Measurements from ENCODE around the gene FIGN. TPM values are rescaled to one million over a fixed set of nuclear protein-coding genes. Genes with fewer than 3 reads are reported as not detected.

FIGN gene
- total RNA-seq, 1 experiment from 2014 or later = 14.6 TPM

- no peak overlapping the region for H2BK5ac ChIP-seq (ENCODE audit: insufficient read length, low read length)
- no peak overlapping the region for H4K8ac ChIP-seq (replicated peaks; ENCODE audit: insufficient read length, low read depth, low read length)
- H2AK5ac ChIP-seq (ENCODE audit: insufficient read length, low read length) = no peak overlapping the region
- Mint-ChIP-seq H3K27me3 (ENCODE audit: low read depth) (no peaks in the 10 kb centered on the region), H3K27ac (0 out of 7 replicates have a peak overlapping the region, but pooled peaks of 1 of the 3 experiments have one; percentile 39), H3K9me3 (no peaks in the 10 kb centered on the region), H3K4me1 (peaks cover 39 to 47% of the 10 kb centered on the region in 2 experiments), H3K36me3 (ENCODE audit: insufficient read depth in 1 of 3, low read depth in 3 of 3) (no peaks in the 10 kb centered on the region), H3K4me3 (no peak overlapping the region)
- no peak overlapping the region for H3K27ac ChIP-seq (ENCODE audit: insufficient read length, low read depth, low read length)
- H4K5ac ChIP-seq (ENCODE audit: insufficient read length, low read depth, low read length) = no peak overlapping the region
- H2BK15ac ChIP-seq (ENCODE audit: low read depth, low read length) = no peak overlapping the region
- H4K20me1 ChIP-seq (ENCODE audit: control insufficient read depth, insufficient read depth, insufficient read length) = no peaks in the 10 kb centered on the region
- H2BK20ac ChIP-seq (ENCODE audit: low read depth, low read length, poor library complexity, severe bottlenecking) = no peak overlapping the region
- no peak for TF ChIP-seq CTCF (conservative IDR thresholded peaks at IDR 0.05)
- peaks cover 8% of the 10 kb centered on the region; the same call in 1 of the 2 replicates for H3K4me1 ChIP-seq (ENCODE audit: insufficient read depth, low read length)
- H3K56ac ChIP-seq (ENCODE audit: insufficient read length, low read depth, low read length) = no peak overlapping the region
- no peak overlapping the region for H3K4me2 ChIP-seq (ENCODE audit: insufficient read depth, insufficient read length, low read length)
- H2BK12ac ChIP-seq (ENCODE audit: insufficient read length, low read depth, low read length) = no peak overlapping the region
- H3K27me3 ChIP-seq (ENCODE audit: insufficient read depth, low read length) = no peaks in the 10 kb centered on the region
- no peak overlapping the region for H2BK120ac ChIP-seq (ENCODE audit: low read depth, low read length, poor library complexity, severe bottlenecking)
- no peaks in the 10 kb centered on the region for H3K9me3 ChIP-seq (ENCODE audit: control insufficient read depth, low read depth, low read length)
- H3K9ac ChIP-seq (ENCODE audit: extremely low read depth, insufficient read length, low read length) = no peak overlapping the region
- H3K79me1 ChIP-seq (ENCODE audit: insufficient read depth, low read depth, low read length, poor library complexity, severe bottlenecking) = peaks cover 11% of the 10 kb centered on the region
- H3K14ac ChIP-seq (ENCODE audit: insufficient read depth, low read length) = no peak overlapping the region
- H2AFZ ChIP-seq (ENCODE audit: low read length) = no peak overlapping the region
- no peak overlapping the region for H3T11ph ChIP-seq (ENCODE audit: low read length)
- no peaks in the 10 kb centered on the region for H3K23me2 ChIP-seq (ENCODE audit: insufficient read length, low read depth, low read length, poor library complexity, severe bottlenecking)
- H3K4ac ChIP-seq (ENCODE audit: low read depth, low read length) = no peak overlapping the region
- no peak overlapping the region for H3K18ac ChIP-seq (ENCODE audit: insufficient read length, low read depth, low read length)
- no peak overlapping the region for H3K23ac ChIP-seq (ENCODE audit: insufficient read length, low read depth, low read length)
- DNase-seq = no peak
- WGBS (ENCODE audit: extremely low coverage, insufficient read length, low lambda C conversion rate) = no CpG with 5 or more reads among the region's 2 CpGs
- H4K91ac ChIP-seq (ENCODE audit: insufficient read length, low read depth, low read length) = no peak overlapping the region
- peaks cover 3% of the 10 kb centered on the region; the same call in 1 of the 2 replicates for H3K79me2 ChIP-seq (ENCODE audit: insufficient read depth, low read length)
These were observed 42.3 kb downstream of the FIGN start for GRCh38 chr2:163693484-163693883.

Data from H9 (cell line).